GM10248 (cell line): Measurements from ENCODE around the gene CRELD1.

Experiments used
- CTCF ChIA-PET: fragments of 300-600 bp; sonication (Branson Sonifier 250); formaldehyde crosslinking; extraction: SDS; loops from one replicate; lab custom pipeline; 2021; ENCODE audit warnings: antibody characterized with exemption; lab: Yijun Ruan, JAX
- POLR2A ChIA-PET: fragments of 350-650 bp; sonication (Branson Sonifier 250); formaldehyde crosslinking; extraction: SDS; loops from one replicate; lab custom pipeline; 2020; ENCODE audit warnings: antibody characterized with exemption; lab: Yijun Ruan, JAX
- DNase-seq: peaks from one replicate; pipeline ENCODE4 v3.0.0; 2012; ENCODE audit errors: extremely low spot score
- CTCF ChIP-seq: IDR thresholded peaks from 2 replicates; pipeline ENCODE4 v1.5.1; 2012; ENCODE audit warnings: mild to moderate bottlenecking, low read depth; ENCODE audit errors: extremely low read depth, missing control alignments, control extremely low read depth

Gene CRELD1

GRCh38 chr3:9978710-9979305 lies 45.2 kb downstream of the CRELD1 start:
- DNase-seq, result no peak
- ChIA-PET POLR2A (no interaction called here), CTCF (no interaction called here)
- no peak for TF ChIP-seq CTCF

DNA sequence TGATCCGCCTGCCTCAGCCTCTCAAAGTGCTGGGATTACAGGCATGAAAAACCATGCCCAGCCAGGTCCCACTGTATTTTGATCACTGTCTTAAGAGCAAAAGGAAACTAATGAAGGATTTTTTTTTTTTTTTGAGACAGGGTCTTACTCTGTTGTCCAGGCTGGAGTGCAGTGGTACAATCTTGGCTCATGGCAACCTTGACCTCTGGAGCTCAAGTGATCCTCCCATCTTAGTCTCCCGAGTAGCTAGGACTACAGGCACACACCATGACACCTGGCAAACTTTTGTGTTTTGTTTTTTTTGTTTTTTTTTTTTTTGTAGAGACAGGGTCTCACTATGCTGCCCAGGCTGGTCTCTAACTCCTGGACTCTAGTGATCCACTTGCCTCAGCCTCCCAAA lies 46.6 kb downstream of the CRELD1 start:
- TF ChIP-seq CTCF, result no peak
- ChIA-PET CTCF (no interaction called here), POLR2A (no interaction called here)
- no peak for DNase-seq

DNA sequence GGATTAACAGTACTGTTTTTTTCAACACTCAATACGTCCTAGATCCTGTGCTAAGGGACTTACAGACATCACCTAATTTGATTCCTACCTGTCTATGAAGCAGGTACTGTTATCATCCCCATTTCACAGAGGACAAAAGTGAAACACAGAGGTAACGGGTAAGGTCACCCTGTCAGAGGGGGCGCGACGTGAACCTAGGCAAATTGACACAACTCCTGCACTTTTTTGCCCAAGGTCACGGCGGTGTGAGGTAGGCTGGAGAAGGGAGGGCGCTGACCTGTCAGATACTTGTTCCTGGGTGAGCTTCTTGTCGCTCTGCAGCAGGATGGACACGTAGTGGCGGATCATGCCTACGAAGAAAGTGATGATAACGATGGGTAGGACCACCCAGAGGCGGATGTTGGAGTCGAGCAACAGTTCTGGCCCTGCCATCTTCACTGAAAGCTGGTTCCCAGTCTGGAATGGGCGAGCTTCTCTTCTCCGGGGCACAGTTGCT lies 52.6 kb downstream of the CRELD1 start:
- DNase-seq, result no peak
- no peak for TF ChIP-seq CTCF
- ChIA-PET CTCF (interaction anchor here (2.1 kb wide), 1 partner anchor 53 kb away, joined by 8 read pairs; the partner anchor contains the start of gene CRELD1), POLR2A (interaction anchor here (0.7 to 1.0 kb wide), 2 partner anchors 53 to 237 kb away, joined by 3 to 4 read pairs; partner anchors contain the start of genes CRELD1 and OGG1)

DNA sequence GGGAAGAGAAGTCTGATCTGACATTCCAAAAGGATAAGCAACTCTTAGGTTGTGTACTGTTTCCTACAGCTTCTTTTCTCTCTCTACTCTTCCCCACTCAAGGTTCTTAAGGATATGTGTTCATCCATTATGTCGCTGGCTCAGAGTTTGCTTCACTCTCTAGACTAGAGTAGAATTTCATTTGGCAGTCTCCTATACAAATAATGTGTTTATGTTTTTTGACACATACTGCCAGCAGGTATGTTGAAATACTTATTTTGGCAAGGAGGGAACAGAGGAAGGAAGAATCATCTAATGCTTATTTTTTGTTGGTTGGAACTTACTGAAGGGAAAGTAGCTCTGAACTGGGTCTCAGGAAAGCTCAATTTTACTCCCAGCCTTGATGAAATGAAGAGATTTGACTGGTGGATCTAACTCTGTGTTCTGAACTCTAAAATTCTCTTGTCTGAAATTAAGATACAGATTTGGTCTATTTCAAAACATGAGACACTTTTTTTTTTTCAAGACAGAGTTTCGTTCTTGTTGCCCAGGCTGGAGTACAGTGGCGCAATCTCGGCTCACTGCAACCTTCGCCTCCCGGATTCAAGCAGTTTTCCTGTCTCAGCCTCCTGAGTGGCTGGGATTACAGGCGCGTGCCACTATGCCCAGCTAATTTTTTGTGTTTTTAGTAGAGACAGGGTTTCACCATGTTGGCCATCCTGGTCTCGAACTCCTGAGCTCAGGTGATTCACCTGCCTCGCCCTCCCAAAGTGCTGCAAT lies 60.6 kb downstream of the CRELD1 start:
- CTCF ChIA-PET, result interaction anchor here (0.9 to 1.5 kb wide), 4 partner anchors 11 to 62 kb away, joined by 3 read pairs; no protein-coding TSS in a partner anchor
- DNase-seq, result no peak
- no peak for TF ChIP-seq CTCF
- POLR2A ChIA-PET, result no interaction called here
